Fibroblast of mammary gland (primary cell): ENCODE results near the gene AMBRA1.
A peak's percentile ranks its signal among the peaks of the same experiment; 100 is the strongest.

Experiments used
- DNase-seq: peaks from one replicate; pipeline ENCODE4 v3.0.0-alpha.2; 2010; ENCODE audit warnings: low read depth
- H3K4me3 ChIP-seq: 2 replicates; pipeline ENCODE4 v1.5.1; 2011; ENCODE audit warnings: low read depth, mild to moderate bottlenecking, low read length, moderate library complexity; ENCODE audit not compliant: control insufficient read depth
- CTCF ChIP-seq: conservative IDR thresholded peaks from 2 replicates; pipeline ENCODE4 v1.5.1; 2011; ENCODE audit warnings: low read depth, low read length, inconsistent platforms; ENCODE audit not compliant: control insufficient read depth, insufficient read depth

The AMBRA1 gene

GRCh38 chr11:46508360-46508759, 85.5 kb downstream of the AMBRA1 start:
- DNase-seq, result no peak
- no peak overlapping the region for H3K4me3 ChIP-seq
- no peak for TF ChIP-seq CTCF

- DNase-seq, result no peak
- no peak for TF ChIP-seq CTCF
- no peak overlapping the region for H3K4me3 ChIP-seq
Measured at GRCh38 chr11:46506483-46506791, 87.4 kb downstream of the AMBRA1 start.

- no peak overlapping the region for H3K4me3 ChIP-seq
- no peak for DNase-seq
- no peak for TF ChIP-seq CTCF
Measured at GRCh38 chr11:46505741-46506482, 87.9 kb downstream of the AMBRA1 start.

GRCh38 chr11:46504817-46505613, 88.8 kb downstream of the AMBRA1 start:
- peak; percentile 37 for DNase-seq
- TF ChIP-seq CTCF, result no peak
- no peak overlapping the region for H3K4me3 ChIP-seq

GRCh38 chr11:46499821-46500220, 94.0 kb downstream of the AMBRA1 start:
- TF ChIP-seq CTCF, result no peak
- no peak for DNase-seq

GRCh38 chr11:46498968-46499367, 94.9 kb downstream of the AMBRA1 start:
- DNase-seq, result no peak
- no peak for TF ChIP-seq CTCF
- H3K4me3 ChIP-seq, result no peak overlapping the region

More at GRCh38 chr11:46499821-46500220, 94.0 kb downstream of the AMBRA1 start:
- no peak overlapping the region for H3K4me3 ChIP-seq
